ENCODE measurements around the gene SF3B3.

DNA sequence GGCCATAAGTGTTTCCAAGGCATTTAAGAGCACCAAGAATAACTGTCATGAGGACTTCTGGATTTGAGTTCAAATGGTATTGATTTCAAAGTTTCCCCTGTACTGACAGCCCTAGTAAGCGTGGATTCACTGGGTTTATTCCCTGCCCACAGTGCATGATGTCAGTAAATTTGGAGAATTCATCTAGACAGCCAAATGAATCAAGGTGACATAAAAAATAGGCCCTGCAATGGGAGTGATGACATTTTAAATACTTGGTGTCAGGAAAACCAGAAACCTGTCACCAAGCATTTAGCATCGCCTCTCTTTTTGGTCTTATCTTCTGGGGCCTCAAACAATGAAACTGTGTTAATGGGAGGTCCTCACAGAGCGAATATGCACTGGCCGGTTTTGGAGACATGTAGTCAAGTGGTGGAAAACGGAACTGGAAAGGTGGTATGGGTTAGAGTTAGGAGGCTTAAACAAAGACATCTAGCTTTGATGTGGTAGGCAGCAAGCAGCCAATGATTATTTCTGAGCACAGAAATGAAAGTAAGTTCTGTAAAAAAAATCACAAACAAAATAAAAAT lies 29.3 kb upstream of the SF3B3 start:
- TF ChIP-seq ELF1 (IDR thresholded peaks at IDR 0.05) (no peak), TEAD4 (IDR thresholded peaks at IDR 0.05; ENCODE audit: borderline replicate concordance, insufficient read depth) (no peak), GABPA (IDR thresholded peaks at IDR 0.05; ENCODE audit: low read depth) (no peak), YY1 (IDR thresholded peaks at IDR 0.05; ENCODE audit: low read depth) (no peak), EP300 (IDR thresholded peaks at IDR 0.05; ENCODE audit: borderline replicate concordance in 1 of 2, low read depth in 1 of 2, low read length in 1 of 2) (no peak), SIN3A (IDR thresholded peaks at IDR 0.05; ENCODE audit: borderline replicate concordance, low read depth, low read length) (no peak), POLR2AphosphoS5 (IDR thresholded peaks at IDR 0.05; ENCODE audit: low read depth, low read length) (no peak), RCOR1 (IDR thresholded peaks at IDR 0.05; ENCODE audit: low read length) (no peak), RAD21 (IDR thresholded peaks at IDR 0.05; ENCODE audit: low read length) (no peak), NRF1 (IDR thresholded peaks at IDR 0.05; ENCODE audit: low read depth, low read length) (no peak)
- TF ChIP-seq, protein P1, sequence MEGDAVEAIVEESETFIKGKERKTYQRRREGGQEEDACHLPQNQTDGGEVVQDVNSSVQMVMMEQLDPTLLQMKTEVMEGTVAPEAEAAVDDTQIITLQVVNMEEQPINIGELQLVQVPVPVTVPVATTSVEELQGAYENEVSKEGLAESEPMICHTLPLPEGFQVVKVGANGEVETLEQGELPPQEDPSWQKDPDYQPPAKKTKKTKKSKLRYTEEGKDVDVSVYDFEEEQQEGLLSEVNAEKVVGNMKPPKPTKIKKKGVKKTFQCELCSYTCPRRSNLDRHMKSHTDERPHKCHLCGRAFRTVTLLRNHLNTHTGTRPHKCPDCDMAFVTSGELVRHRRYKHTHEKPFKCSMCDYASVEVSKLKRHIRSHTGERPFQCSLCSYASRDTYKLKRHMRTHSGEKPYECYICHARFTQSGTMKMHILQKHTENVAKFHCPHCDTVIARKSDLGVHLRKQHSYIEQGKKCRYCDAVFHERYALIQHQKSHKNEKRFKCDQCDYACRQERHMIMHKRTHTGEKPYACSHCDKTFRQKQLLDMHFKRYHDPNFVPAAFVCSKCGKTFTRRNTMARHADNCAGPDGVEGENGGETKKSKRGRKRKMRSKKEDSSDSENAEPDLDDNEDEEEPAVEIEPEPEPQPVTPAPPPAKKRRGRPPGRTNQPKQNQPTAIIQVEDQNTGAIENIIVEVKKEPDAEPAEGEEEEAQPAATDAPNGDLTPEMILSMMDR (IDR thresholded peaks at IDR 0.05) = no peak

Measured in SK-N-SH (cell line).